ENCODE data around the gene L3HYPDH. TPM values are rescaled to one million over a fixed set of nuclear protein-coding genes. Genes with fewer than 3 reads are reported as not detected.

The L3HYPDH gene
- polyA plus RNA-seq, 3 donors, result 3.9 to 30.7 (median 5.3) TPM

- Mint-ChIP-seq H3K4me3 (no peak overlapping the region), H3K4me1 (no peaks in the 10 kb centered on the region), H3K27ac (no peak overlapping the region), H3K27me3 (ENCODE audit: low read depth in 3 of 3) (peaks cover 0 to 1% (median 0%) of the 10 kb centered on the region in 3 donors), H3K9me3 (peaks cover 0 to 5% (median 0%) of the 10 kb centered on the region in 7 donors), H3K36me3 (peaks cover 13 to 16% of the 10 kb centered on the region in 2 donors)
- Histone ChIP-seq H3K9ac (ENCODE audit: insufficient read depth, low read length, poor library complexity, severe bottlenecking) (no peak overlapping the region), H3K36me3 (replicated peaks in 1 of 2; ENCODE audit: control insufficient read depth in 1 of 2, insufficient read depth in 2 of 2, low read length in 2 of 2) (no peaks in the 10 kb centered on the region), H3K4me3 (replicated peaks in 1 of 3; ENCODE audit: low read depth in 2 of 3, low read length in 3 of 3) (no peak overlapping the region), H3K27me3 (ENCODE audit: control insufficient read depth in 2 of 2, insufficient read depth in 2 of 2, low read length in 2 of 2) (no peaks in the 10 kb centered on the region), H3K27ac (ENCODE audit: low read depth in 1 of 2, low read length in 2 of 2) (no peak overlapping the region), H3K9me3 (replicated peaks in 1 of 2; ENCODE audit: control insufficient read depth in 1 of 2, insufficient read depth in 1 of 2, low read length in 2 of 2) (no peaks in the 10 kb centered on the region), H4K20me1 (ENCODE audit: insufficient read depth, low read length) (no peaks in the 10 kb centered on the region), H3K79me2 (ENCODE audit: insufficient read depth, low read length) (no peaks in the 10 kb centered on the region), H3K4me2 (replicated peaks; ENCODE audit: extremely low read depth, low read length, poor library complexity, severe bottlenecking) (no peak overlapping the region), H3K4me1 (ENCODE audit: control insufficient read depth in 1 of 2, insufficient read depth in 2 of 2, low read length in 2 of 2) (no peaks in the 10 kb centered on the region), H2AFZ (ENCODE audit: insufficient read depth, low read depth, low read length, poor library complexity, severe bottlenecking) (no peak overlapping the region)
- WGBS (ENCODE audit: insufficient coverage), result 50% methylated on average over 2 of the region's 2 CpGs
- no peak for DNase-seq
- TF ChIP-seq CTCF (IDR thresholded peaks at IDR 0.05), result no peak
- intact Hi-C loops (cut with micrococcal nuclease), result no loop called here
Observed at GRCh38 chr14:59454139-59454538, 30.1 kb downstream of the L3HYPDH start.

- H3K36me3 ChIP-seq (replicated peaks in 1 of 2; ENCODE audit: control insufficient read depth in 1 of 2, insufficient read depth in 2 of 2, low read length in 2 of 2), result no peaks in the 10 kb centered on the region
- no peaks in the 10 kb centered on the region for H3K79me2 ChIP-seq (ENCODE audit: insufficient read depth, low read length)
- DNase-seq, result no peak
- no CpG with 5 or more reads among the region's 1 CpG for WGBS (ENCODE audit: insufficient coverage)
- no peaks in the 10 kb centered on the region for H3K27me3 ChIP-seq (ENCODE audit: control insufficient read depth in 2 of 2, insufficient read depth in 2 of 2, low read length in 2 of 2)
- H3K36me3 Mint-ChIP-seq, result peaks cover 4 to 5% of the 10 kb centered on the region in 2 donors
- H3K9me3 ChIP-seq (replicated peaks in 1 of 2; ENCODE audit: control insufficient read depth in 1 of 2, insufficient read depth in 1 of 2, low read length in 2 of 2), result no peaks in the 10 kb centered on the region
- no peaks in the 10 kb centered on the region for H4K20me1 ChIP-seq (ENCODE audit: insufficient read depth, low read length)
- no peak overlapping the region for H2AFZ ChIP-seq (ENCODE audit: insufficient read depth, low read depth, low read length, poor library complexity, severe bottlenecking)
- no peak for TF ChIP-seq CTCF (IDR thresholded peaks at IDR 0.05)
- no peak overlapping the region for H3K4me3 Mint-ChIP-seq
- H3K27me3 Mint-ChIP-seq (ENCODE audit: low read depth in 3 of 3), result peaks cover 0 to 3% (median 1%) of the 10 kb centered on the region in 3 donors
- H3K4me3 ChIP-seq (replicated peaks in 1 of 3; ENCODE audit: low read depth in 2 of 3, low read length in 3 of 3), result no peak overlapping the region
- no peak overlapping the region for H3K4me2 ChIP-seq (replicated peaks; ENCODE audit: extremely low read depth, low read length, poor library complexity, severe bottlenecking)
- peaks cover 6% of the 10 kb centered on the region for H3K4me1 Mint-ChIP-seq
- H3K27ac ChIP-seq (ENCODE audit: low read depth in 1 of 2, low read length in 2 of 2), result no peak overlapping the region
- no peak overlapping the region for H3K27ac Mint-ChIP-seq
- intact Hi-C loops (cut with micrococcal nuclease), result no loop called here
- H3K9me3 Mint-ChIP-seq, result peaks cover 0 to 2% (median 0%) of the 10 kb centered on the region in 7 donors
- no peak overlapping the region for H3K9ac ChIP-seq (ENCODE audit: insufficient read depth, low read length, poor library complexity, severe bottlenecking)
- no peaks in the 10 kb centered on the region for H3K4me1 ChIP-seq (ENCODE audit: control insufficient read depth in 1 of 2, insufficient read depth in 2 of 2, low read length in 2 of 2)
Observed at GRCh38 chr14:59451849-59452248, 32.4 kb downstream of the L3HYPDH start.

Data from CD14-positive monocyte (primary cell).